Measurements from ENCODE around the gene CALCR.
"Not testable (repeated sequence)": the region's sequence is repeated elsewhere in the genome, so short reads cannot be mapped to it uniquely, and the experiment has no call there.

The CALCR gene

GRCh38 chr7:93559639-93560491 is 14.7 kb downstream of the CALCR start:
- DNase-seq (ENCODE audit: low read depth), result no peak

GRCh38 chr7:93558705-93559614 is 15.6 kb downstream of the CALCR start:
- no peak for DNase-seq (ENCODE audit: low read depth)

- no peak for DNase-seq (ENCODE audit: low read depth)
Observed at GRCh38 chr7:93551931-93552330, 22.6 kb downstream of the CALCR start.

DNA sequence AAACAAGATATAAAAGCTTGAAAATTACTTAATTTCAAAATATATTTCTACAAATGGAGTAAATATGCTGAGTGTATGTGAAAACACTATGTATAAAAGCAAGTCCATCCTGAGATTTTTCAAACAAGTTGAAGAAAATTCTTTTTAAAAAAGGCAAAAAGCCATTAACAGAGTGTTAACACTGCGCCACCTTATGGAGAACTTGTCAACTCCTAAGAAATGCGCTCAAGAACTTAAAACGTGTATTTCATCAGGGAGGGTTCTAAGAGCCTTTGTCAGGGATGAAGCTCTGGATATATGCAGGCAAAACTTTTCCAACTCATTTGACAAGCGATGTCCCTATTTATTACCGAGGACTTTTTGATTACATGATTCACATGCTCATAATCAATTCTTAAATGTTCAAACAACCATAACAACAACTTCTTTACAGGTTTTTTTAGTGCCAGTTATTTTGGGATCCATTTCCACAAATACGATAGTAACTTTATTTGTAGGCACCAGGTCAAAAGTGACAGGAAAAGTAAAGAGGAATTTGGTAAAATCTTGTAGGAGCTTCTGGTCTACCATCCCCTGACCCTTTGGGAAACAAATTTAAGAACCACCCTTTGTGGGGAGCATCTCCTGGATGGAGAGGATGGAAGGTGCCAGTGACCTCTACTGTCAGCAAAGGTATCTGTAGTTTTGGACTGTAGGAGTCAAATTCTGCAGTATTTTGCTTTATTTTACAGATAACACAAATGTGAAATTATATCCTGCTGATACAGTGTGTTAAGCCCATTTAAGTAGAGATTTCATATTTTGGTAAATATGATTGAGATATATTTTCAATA is 23.2 kb downstream of the CALCR start:
- DNase-seq (ENCODE audit: low read depth), result no peak

- no peak for DNase-seq (ENCODE audit: low read depth)
Observed at GRCh38 chr7:93547716-93548115, 26.8 kb downstream of the CALCR start.

- no peak for DNase-seq (ENCODE audit: low read depth)
Observed at GRCh38 chr7:93544691-93545090, 29.8 kb downstream of the CALCR start.

DNA sequence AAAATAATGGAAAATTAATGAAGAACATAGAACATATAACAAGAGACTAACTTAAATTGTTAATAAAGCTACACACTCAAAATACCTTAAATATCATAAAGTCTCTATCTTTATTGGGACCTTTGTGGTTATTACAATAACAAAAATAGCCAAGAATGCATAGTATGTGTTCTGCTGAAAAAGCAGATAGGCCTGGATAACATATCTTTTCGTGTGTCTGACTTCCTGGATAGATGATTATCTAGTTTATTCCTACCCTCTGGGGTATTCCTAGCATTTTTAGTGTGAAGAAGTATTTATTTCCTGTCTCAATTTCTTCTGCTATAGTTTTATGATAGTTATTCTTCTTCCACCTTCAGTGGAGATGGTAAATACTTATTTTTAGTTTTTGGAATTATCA is 36.5 kb downstream of the CALCR start:
- no peak for DNase-seq (ENCODE audit: low read depth)

DNA sequence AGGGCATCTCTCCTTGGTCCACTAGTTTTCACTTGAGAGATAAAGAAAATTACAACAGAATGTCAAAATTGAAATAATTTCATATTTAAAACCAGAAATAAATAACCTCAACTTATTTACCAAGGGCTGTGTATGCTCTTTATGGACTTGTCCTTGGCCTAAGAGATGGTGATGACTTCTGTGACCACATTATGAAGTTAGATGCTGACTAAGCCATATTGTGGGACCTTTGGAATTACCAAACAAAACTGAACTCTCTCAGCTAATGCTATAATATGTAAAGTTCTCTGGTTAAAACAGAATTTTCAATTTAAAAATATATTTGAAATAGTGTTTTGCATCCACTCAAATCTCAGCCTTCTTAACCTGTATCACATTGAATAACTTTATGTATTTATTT is 38.9 kb downstream of the CALCR start:
- DNase-seq (ENCODE audit: low read depth), result no peak

DNA sequence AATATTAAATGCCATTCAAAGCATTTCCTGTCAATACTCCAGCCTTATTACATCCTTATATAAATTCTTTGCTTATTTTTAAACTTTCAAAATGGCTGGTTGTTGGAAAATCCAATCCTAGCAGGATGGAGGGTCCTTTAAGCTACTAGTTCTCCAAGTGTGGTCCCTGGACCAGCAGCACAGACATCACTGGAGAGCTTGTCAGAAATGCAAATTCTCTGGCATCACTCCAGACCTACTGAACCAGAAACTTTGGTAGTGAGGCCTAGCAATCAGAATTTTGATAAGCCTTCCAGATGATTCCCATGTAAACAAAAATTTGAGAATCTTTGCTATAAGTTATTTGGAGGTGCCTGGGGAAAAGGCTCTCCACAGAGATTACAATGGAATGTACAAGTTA is 43.8 kb downstream of the CALCR start:
- no peak for DNase-seq (ENCODE audit: low read depth)

DNA sequence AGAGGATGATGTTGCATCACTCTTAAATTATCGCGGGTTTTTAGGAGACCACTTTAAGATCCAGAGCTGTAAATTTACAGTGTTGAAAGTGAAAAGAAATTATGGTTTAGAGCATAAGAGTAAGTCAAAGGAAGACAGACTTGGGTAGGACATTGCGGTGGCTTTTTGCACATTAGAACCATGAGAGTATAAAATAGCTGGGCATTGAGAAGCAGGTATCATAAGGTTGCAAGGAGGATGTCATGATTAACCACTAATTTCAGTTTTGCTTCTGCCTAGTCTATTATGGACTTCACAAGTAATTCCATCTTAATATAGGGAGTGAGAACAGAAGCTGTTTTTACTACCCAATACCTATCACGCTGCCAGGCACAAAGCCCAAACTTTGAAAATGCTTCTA is 57.7 kb downstream of the CALCR start:
- DNase-seq (ENCODE audit: low read depth), result no peak

DNA sequence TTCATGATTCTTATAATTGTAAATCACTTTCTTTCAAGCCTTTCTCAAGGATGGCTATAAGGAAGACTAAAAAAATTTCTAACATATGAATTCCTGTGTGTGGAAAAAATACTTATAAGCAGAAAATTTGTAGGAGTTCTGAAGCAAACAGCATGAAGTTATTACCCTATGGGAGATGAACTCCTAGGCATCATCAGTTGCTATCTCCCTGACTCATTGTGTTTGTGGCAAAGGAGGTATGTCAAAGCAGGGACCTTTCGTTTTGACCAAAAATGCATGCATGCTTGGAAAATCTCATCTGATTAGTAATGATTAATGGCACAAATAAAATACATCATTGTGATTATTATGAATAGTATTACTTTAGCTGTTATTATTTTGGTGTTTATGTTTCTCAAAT is 59.4 kb downstream of the CALCR start:
- DNase-seq (ENCODE audit: low read depth), result no peak

DNA sequence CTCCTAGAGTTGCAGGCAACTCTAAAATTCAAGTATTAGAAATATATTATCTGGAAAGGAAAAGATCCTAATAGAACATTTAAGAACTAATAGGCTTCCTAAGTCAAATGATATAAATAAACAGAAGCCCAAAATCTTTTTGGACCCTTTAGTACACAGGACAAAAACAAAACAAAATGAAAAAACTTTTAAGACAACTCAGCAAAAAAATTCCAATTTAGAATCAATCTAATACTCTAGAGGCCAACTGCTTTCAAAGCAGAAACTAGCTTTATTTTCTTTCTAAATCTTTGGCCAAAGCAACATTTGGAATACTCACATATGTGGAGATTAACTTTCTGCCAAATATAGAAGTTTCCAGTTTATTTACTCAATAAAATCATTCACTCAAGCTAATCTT is 65.2 kb downstream of the CALCR start:
- no peak for DNase-seq (ENCODE audit: low read depth)

DNA sequence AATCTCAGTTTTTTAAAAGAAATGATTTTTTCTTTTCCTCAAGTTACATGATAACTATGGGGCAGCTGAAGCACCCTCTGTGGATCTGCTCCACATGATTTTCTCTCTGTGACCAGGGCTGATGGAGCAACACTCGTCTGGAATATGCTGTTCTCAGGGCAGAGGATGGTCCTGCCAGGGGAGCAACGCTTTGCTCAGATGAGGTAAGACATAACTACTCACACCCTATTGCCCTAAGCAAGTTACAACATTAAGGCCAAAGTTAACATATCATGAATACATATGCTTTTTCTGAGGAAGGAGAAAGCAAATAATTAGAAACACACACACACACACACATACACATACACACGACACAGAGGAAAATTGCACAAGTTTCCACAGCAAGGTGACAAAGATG is 71.4 kb downstream of the CALCR start:
- DNase-seq (ENCODE audit: low read depth), result no peak

- DNase-seq (ENCODE audit: low read depth), result not testable (repeated sequence)
Observed at GRCh38 chr7:93491860-93492259, 82.7 kb downstream of the CALCR start.

DNA sequence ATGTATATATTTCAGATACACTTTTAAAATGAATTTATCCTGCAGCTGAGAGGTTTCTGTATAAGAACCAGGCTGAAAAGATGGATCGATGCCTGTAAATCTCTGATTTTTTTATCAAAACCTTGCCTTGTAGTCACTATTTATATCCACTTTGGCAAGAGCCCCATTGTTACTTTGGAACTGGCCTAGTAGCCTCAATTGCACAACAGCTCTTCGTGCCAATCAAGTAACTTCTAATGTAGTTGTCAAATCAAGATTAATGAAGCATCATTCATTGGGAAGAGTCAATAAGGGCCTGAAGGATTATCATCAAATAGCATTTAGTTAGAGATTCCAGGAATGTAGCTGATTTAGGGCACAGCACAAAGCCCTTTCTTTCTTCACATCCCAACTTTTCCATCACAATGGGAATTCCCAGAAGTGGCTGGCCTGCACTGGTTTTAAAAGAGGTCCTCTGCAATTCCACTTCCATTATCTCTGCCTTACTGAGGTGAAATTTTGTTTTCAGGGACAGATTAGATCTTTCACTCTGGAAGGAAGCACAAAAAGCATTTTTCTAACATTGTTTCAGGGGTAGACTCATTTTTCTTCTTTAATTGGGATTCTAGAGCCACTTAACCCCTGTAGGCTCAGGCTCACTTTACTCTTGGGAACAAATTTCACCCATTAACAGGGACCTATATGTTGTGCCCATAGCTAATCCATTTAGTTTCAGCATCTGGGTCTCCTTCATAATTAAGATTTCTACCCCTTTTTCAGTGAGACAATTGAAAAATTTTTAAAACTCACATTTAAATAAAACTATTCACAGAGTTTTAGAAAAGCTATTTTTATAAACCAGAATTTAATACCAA is 97.8 kb downstream of the CALCR start:
- DNase-seq (ENCODE audit: low read depth), result no peak

- no peak for DNase-seq (ENCODE audit: low read depth)
Observed at GRCh38 chr7:93475811-93476210, 98.7 kb downstream of the CALCR start.

DNA sequence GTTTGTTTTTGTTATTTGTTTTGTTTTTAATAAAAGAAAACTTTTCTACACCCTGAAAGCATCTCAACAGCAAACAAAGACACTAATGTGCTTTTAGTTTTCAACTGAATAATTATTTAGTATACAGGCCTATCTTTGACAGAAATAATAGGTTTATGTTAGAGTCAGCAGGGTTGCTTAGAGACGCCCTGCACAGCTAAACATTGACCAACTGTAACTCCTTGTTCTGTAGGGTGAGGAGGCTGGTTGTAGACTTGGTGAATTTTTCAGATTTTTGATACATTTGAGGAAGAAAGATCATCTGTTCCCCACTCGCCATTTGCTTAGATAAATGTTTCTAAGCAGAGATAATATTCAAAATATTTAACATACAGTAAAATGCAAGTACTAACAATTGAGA is 103.1 kb downstream of the CALCR start:
- no peak for DNase-seq (ENCODE audit: low read depth)

DNA sequence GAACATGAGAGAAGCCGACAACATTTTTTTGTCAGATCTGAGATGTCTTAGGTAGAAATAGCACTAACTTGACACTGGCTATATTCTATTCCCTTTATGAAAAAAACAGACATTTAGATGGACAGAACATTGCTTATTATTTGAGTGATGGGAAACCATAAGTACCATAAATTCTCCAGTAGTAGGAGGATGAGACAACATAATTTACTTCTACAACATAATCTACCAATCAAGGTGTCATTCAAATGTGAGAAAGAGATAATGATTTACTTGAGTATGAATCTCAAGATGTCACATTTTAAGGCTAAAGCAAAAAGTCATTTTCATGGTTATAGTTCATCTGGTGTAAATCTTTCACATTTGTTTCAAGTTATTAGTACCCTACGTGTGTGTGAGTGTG is 110.8 kb downstream of the CALCR start:
- DNase-seq (ENCODE audit: low read depth), result no peak

- DNase-seq (ENCODE audit: low read depth), result no peak
Observed at GRCh38 chr7:93461350-93461749, 113.2 kb downstream of the CALCR start.

DNA sequence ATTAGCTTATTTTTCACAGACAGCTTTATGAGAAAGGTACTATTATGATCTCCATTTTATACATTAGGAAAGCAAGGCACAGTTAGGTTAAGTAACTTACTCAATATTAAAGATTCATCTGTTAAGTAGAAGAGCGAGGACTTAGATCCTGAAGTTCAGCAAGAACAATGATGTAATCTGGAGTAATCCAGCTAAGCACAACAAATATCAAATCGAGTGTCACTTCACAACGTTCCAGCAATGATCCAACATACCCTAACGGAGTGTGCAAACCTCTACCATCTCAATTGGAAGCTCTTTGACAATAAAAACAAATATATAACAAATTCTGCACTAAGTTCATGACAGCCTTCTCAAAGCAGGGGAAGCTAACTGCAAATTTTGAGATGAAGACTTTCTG is 121.3 kb downstream of the CALCR start:
- DNase-seq (ENCODE audit: low read depth), result no peak

DNA sequence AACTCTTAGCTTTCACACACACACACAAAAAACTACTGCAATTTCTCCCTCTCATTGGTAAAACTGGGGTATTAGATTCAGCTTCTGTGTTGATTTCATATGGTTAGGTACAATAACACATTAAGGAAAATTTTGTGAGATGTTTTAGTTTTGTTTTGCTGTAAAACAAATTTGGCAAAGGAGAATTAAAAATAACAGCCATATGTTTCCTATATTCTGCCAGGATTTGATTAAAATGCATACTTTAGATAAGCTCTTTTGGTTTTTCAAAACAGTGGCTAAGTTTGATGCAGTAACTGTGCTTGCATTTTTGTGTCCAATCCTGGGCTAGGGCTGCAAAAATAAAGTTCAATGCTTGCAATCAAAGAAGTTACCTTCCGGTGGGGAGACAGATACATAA is 126.3 kb downstream of the CALCR start:
- no peak for DNase-seq (ENCODE audit: low read depth)
